NAMALWA (cell line): Measurements from ENCODE around the gene DNAJC21.
A peak's percentile ranks its signal among the peaks of the same experiment; 100 is the strongest.
"Not testable (repeated sequence)": the region's sequence is repeated elsewhere in the genome, so short reads cannot be mapped to it uniquely, and the experiment has no call there.

Experiments used
- DNase-seq: peaks from one replicate; pipeline ENCODE4 v3.0.0-alpha.2; 2015; ENCODE audit warnings: low spot score

DNAJC21 gene

GRCh38 chr5:34923694-34924461 is 5.5 kb upstream of the DNAJC21 start:
- no peak for DNase-seq

GRCh38 chr5:34924462-34924765 is 4.9 kb upstream of the DNAJC21 start:
- DNase-seq, result no peak

- DNase-seq, result no peak
These were observed 3.0 kb upstream of the DNAJC21 start for GRCh38 chr5:34926318-34926888.

- DNase-seq, result no peak
These were observed 1.6 kb upstream of the DNAJC21 start for GRCh38 chr5:34927785-34928184.

- peak; percentile 41 for DNase-seq
These were observed 1.1 kb upstream of the DNAJC21 start for GRCh38 chr5:34928267-34928666.

GRCh38 chr5:34929720-34930461 is 532 bp downstream of the DNAJC21 start:
- DNase-seq, result peak; percentile 85

GRCh38 chr5:34930462-34930844 is 1.1 kb downstream of the DNAJC21 start:
- DNase-seq, result no peak

- DNase-seq, result no peak
These were observed 1.5 kb downstream of the DNAJC21 start for GRCh38 chr5:34930870-34931269.

GRCh38 chr5:34932947-34933346 is 3.6 kb downstream of the DNAJC21 start:
- no peak for DNase-seq

- DNase-seq, result no peak
These were observed 12.6 kb downstream of the DNAJC21 start for GRCh38 chr5:34941936-34942335.

GRCh38 chr5:34944044-34944443 is 14.7 kb downstream of the DNAJC21 start:
- DNase-seq, result no peak

GRCh38 chr5:34944460-34945047 is 15.2 kb downstream of the DNAJC21 start:
- DNase-seq, result no peak

- no peak for DNase-seq
These were observed 28.0 kb downstream of the DNAJC21 start for GRCh38 chr5:34957321-34957720.

- peak; percentile 49 for DNase-seq
These were observed 28.7 kb downstream of the DNAJC21 start for GRCh38 chr5:34957857-34958690.

- DNase-seq, result no peak
These were observed 30.0 kb downstream of the DNAJC21 start for GRCh38 chr5:34959323-34959722.

- DNase-seq, result no peak
These were observed 38.2 kb downstream of the DNAJC21 start for GRCh38 chr5:34967540-34967939.

- no peak for DNase-seq
These were observed 38.9 kb downstream of the DNAJC21 start for GRCh38 chr5:34968258-34968657.

GRCh38 chr5:34970552-34970951 is 41.2 kb downstream of the DNAJC21 start:
- DNase-seq, result no peak

- DNase-seq, result not testable (repeated sequence)
These were observed 42.3 kb downstream of the DNAJC21 start for GRCh38 chr5:34971655-34972054.

GRCh38 chr5:34976347-34976746 is 47.0 kb downstream of the DNAJC21 start:
- no peak for DNase-seq

- DNase-seq, result no peak
These were observed 48.7 kb downstream of the DNAJC21 start for GRCh38 chr5:34977934-34978613.
